Stimulated activated effector memory CD8-positive, alpha-beta T cell treated with anti-CD3 and anti-CD28 coated beads, Interleukin-12 subunit alpha, Interleukin-12 subunit beta, amount 100 ng/mL, for 72 hours (primary cell): ENCODE data around the gene HES5.

Experiments
- ATAC-seq: fragments of 150-1000 bp; cut with Tn5 transposase; 2 replicates; pipeline ENCODE4 v1.10.0; 2021
- DNase-seq, 2 donors: peaks; one replicate each; pipeline ENCODE4 v3.0.0; 2021 to 2022; ENCODE audit warnings: low spot score in 2 of 2
- H3K27ac Mint-ChIP-seq: one replicate; pipeline ENCODE4 v1.8.0; 2022; ENCODE audit warnings: mild to moderate bottlenecking, mixed read lengths
- H3K36me3 Mint-ChIP-seq: one replicate; pipeline ENCODE4 v1.8.0; 2022; ENCODE audit warnings: mild to moderate bottlenecking, mixed read lengths
- H3K4me1 Mint-ChIP-seq: one replicate; pipeline ENCODE4 v1.8.0; 2022; ENCODE audit warnings: mixed read lengths
- H3K4me3 Mint-ChIP-seq: one replicate; pipeline ENCODE4 v1.8.0; 2022; ENCODE audit warnings: mild to moderate bottlenecking, mixed read lengths
- H3K9me3 Mint-ChIP-seq: one replicate; pipeline ENCODE4 v1.8.0; 2022; ENCODE audit warnings: mixed read lengths

Gene HES5

GRCh38 chr1:2544875-2545640 is 15.0 kb upstream of the HES5 start:
- DNase-seq (no peak), ATAC-seq (no peak)
- H3K27ac Mint-ChIP-seq: no peak overlapping the region
- peaks cover 32% of the 10 kb centered on the region for H3K36me3 Mint-ChIP-seq
- H3K9me3 Mint-ChIP-seq: no peaks in the 10 kb centered on the region
- peaks cover 17% of the 10 kb centered on the region for H3K4me1 Mint-ChIP-seq
- H3K4me3 Mint-ChIP-seq: peak overlapping the region; percentile 88

GRCh38 chr1:2544093-2544874 is 14.2 kb upstream of the HES5 start:
- DNase-seq (no peak), ATAC-seq (no peak)
- H3K27ac Mint-ChIP-seq: no peak overlapping the region
- no peaks in the 10 kb centered on the region for H3K9me3 Mint-ChIP-seq
- no peak overlapping the region for H3K4me3 Mint-ChIP-seq
- H3K4me1 Mint-ChIP-seq: peaks cover 11% of the 10 kb centered on the region
- H3K36me3 Mint-ChIP-seq: peaks cover 32% of the 10 kb centered on the region

GRCh38 chr1:2543543-2544092 is 13.6 kb upstream of the HES5 start:
- Mint-ChIP-seq H3K4me3 (no peak overlapping the region), H3K36me3 (peaks cover 26% of the 10 kb centered on the region), H3K9me3 (no peaks in the 10 kb centered on the region), H3K27ac (no peak overlapping the region), H3K4me1 (peaks cover 6% of the 10 kb centered on the region)
- no peak for ATAC-seq
- DNase-seq: no peak

- Mint-ChIP-seq H3K4me3 (no peak overlapping the region), H3K4me1 (no peaks in the 10 kb centered on the region), H3K36me3 (peaks cover 13% of the 10 kb centered on the region), H3K27ac (no peak overlapping the region), H3K9me3 (no peaks in the 10 kb centered on the region)
- ATAC-seq (no peak), DNase-seq (no peak)
Measured at GRCh38 chr1:2542246-2542915, 12.3 kb upstream of the HES5 start.

- no peaks in the 10 kb centered on the region for H3K9me3 Mint-ChIP-seq
- no peak for ATAC-seq
- H3K4me3 Mint-ChIP-seq: no peak overlapping the region
- peaks cover 7% of the 10 kb centered on the region for H3K36me3 Mint-ChIP-seq
- H3K4me1 Mint-ChIP-seq: no peaks in the 10 kb centered on the region
- no peak for DNase-seq
- H3K27ac Mint-ChIP-seq: no peak overlapping the region
Measured at GRCh38 chr1:2541619-2542245, 11.7 kb upstream of the HES5 start.

GRCh38 chr1:2540816-2541492 is 10.9 kb upstream of the HES5 start:
- ATAC-seq: no peak
- no peaks in the 10 kb centered on the region for H3K36me3 Mint-ChIP-seq
- DNase-seq: no peak
- no peak overlapping the region for H3K4me3 Mint-ChIP-seq
- no peaks in the 10 kb centered on the region for H3K9me3 Mint-ChIP-seq
- no peaks in the 10 kb centered on the region for H3K4me1 Mint-ChIP-seq
- no peak overlapping the region for H3K27ac Mint-ChIP-seq

- ATAC-seq (peak; percentile 38), DNase-seq (peak in 1 of 2 donors; percentile 73)
- Mint-ChIP-seq H3K27ac (no peak overlapping the region), H3K36me3 (no peaks in the 10 kb centered on the region), H3K4me1 (no peaks in the 10 kb centered on the region), H3K9me3 (no peaks in the 10 kb centered on the region), H3K4me3 (no peak overlapping the region)
Measured at GRCh38 chr1:2539312-2539907, 9.3 kb upstream of the HES5 start.

- H3K9me3 Mint-ChIP-seq: no peaks in the 10 kb centered on the region
- ATAC-seq (no peak), DNase-seq (no peak)
- H3K4me3 Mint-ChIP-seq: no peak overlapping the region
- H3K27ac Mint-ChIP-seq: no peak overlapping the region
- no peaks in the 10 kb centered on the region for H3K4me1 Mint-ChIP-seq
- no peaks in the 10 kb centered on the region for H3K36me3 Mint-ChIP-seq
Measured at GRCh38 chr1:2538872-2539271, 8.8 kb upstream of the HES5 start.

- Mint-ChIP-seq H3K36me3 (no peaks in the 10 kb centered on the region), H3K9me3 (no peaks in the 10 kb centered on the region), H3K4me3 (no peak overlapping the region), H3K27ac (no peak overlapping the region), H3K4me1 (no peaks in the 10 kb centered on the region)
- ATAC-seq (no peak), DNase-seq (no peak)
Measured at GRCh38 chr1:2538376-2538775, 8.3 kb upstream of the HES5 start.

- no peaks in the 10 kb centered on the region for H3K4me1 Mint-ChIP-seq
- ATAC-seq: no peak
- no peak overlapping the region for H3K27ac Mint-ChIP-seq
- DNase-seq: no peak
- H3K4me3 Mint-ChIP-seq: no peak overlapping the region
- no peaks in the 10 kb centered on the region for H3K9me3 Mint-ChIP-seq
- no peaks in the 10 kb centered on the region for H3K36me3 Mint-ChIP-seq
Measured at GRCh38 chr1:2537784-2538115, 7.7 kb upstream of the HES5 start.

- no peak overlapping the region for H3K27ac Mint-ChIP-seq
- DNase-seq (no peak), ATAC-seq (no peak)
- H3K36me3 Mint-ChIP-seq: no peaks in the 10 kb centered on the region
- H3K4me3 Mint-ChIP-seq: no peak overlapping the region
- H3K4me1 Mint-ChIP-seq: no peaks in the 10 kb centered on the region
- no peaks in the 10 kb centered on the region for H3K9me3 Mint-ChIP-seq
Measured at GRCh38 chr1:2535981-2536380, 5.9 kb upstream of the HES5 start.

- H3K36me3 Mint-ChIP-seq: no peaks in the 10 kb centered on the region
- H3K9me3 Mint-ChIP-seq: no peaks in the 10 kb centered on the region
- DNase-seq (no peak), ATAC-seq (no peak)
- H3K27ac Mint-ChIP-seq: no peak overlapping the region
- no peak overlapping the region for H3K4me3 Mint-ChIP-seq
- H3K4me1 Mint-ChIP-seq: no peaks in the 10 kb centered on the region
Measured at GRCh38 chr1:2535455-2535854, 5.4 kb upstream of the HES5 start.

GRCh38 chr1:2534687-2535441 is 4.8 kb upstream of the HES5 start:
- Mint-ChIP-seq H3K9me3 (no peaks in the 10 kb centered on the region), H3K4me3 (no peak overlapping the region), H3K27ac (no peak overlapping the region), H3K4me1 (no peaks in the 10 kb centered on the region), H3K36me3 (no peaks in the 10 kb centered on the region)
- no peak for DNase-seq
- ATAC-seq: no peak

- Mint-ChIP-seq H3K36me3 (no peaks in the 10 kb centered on the region), H3K9me3 (no peaks in the 10 kb centered on the region), H3K4me1 (no peaks in the 10 kb centered on the region), H3K27ac (no peak overlapping the region), H3K4me3 (no peak overlapping the region)
- ATAC-seq (no peak), DNase-seq (no peak)
Measured at GRCh38 chr1:2534315-2534686, 4.2 kb upstream of the HES5 start.
